ENCODE results near the gene B3GAT1. TPM values are rescaled to one million over a fixed set of nuclear protein-coding genes. Genes with fewer than 3 reads are reported as not detected.

B3GAT1 gene
- total RNA-seq, 1 experiment from 2014 or later, result 34.3 TPM

- Mint-ChIP-seq H3K4me1 (peaks cover 11 to 12% of the 10 kb centered on the region in 2 experiments), H3K27me3 (ENCODE audit: low read depth) (peaks cover 16% of the 10 kb centered on the region), H3K27ac (peak overlapping the region in 1 of 3 experiments; percentile 9; a peak in 1 of 7 replicates), H3K36me3 (ENCODE audit: insufficient read depth in 1 of 3, low read depth in 3 of 3) (no peaks in the 10 kb centered on the region; a peak in 1 of 7 replicates), H3K9me3 (no peaks in the 10 kb centered on the region), H3K4me3 (no peak overlapping the region)
- TF ChIP-seq CTCF (conservative IDR thresholded peaks at IDR 0.05), result no peak
- H4K91ac ChIP-seq (ENCODE audit: insufficient read length, low read depth, low read length), result no peak overlapping the region
- no peak overlapping the region for H3T11ph ChIP-seq (ENCODE audit: low read length)
- H3K23ac ChIP-seq (ENCODE audit: insufficient read length, low read depth, low read length), result no peak overlapping the region
- no peak overlapping the region for H3K9ac ChIP-seq (ENCODE audit: extremely low read depth, insufficient read length, low read length)
- no peak overlapping the region for H2BK120ac ChIP-seq (ENCODE audit: low read depth, low read length, poor library complexity, severe bottlenecking)
- H3K4me2 ChIP-seq (ENCODE audit: insufficient read depth, insufficient read length, low read length), result no peak overlapping the region
- no CpG with 5 or more reads among the region's 5 CpGs for WGBS (ENCODE audit: extremely low coverage, insufficient read length, low lambda C conversion rate)
- no peak overlapping the region for H4K5ac ChIP-seq (ENCODE audit: insufficient read length, low read depth, low read length)
- no peaks in the 10 kb centered on the region for H4K20me1 ChIP-seq (ENCODE audit: control insufficient read depth, insufficient read depth, insufficient read length)
- H3K79me2 ChIP-seq (ENCODE audit: insufficient read depth, low read length), result no peaks in the 10 kb centered on the region
- H2AK5ac ChIP-seq (ENCODE audit: insufficient read length, low read length), result no peak overlapping the region
- no peak overlapping the region for H3K18ac ChIP-seq (ENCODE audit: insufficient read length, low read depth, low read length)
- peaks cover 7% of the 10 kb centered on the region; the same call in 1 of the 2 replicates for H3K4me1 ChIP-seq (ENCODE audit: insufficient read depth, low read length)
- H2BK15ac ChIP-seq (ENCODE audit: low read depth, low read length), result no peak overlapping the region
- H3K14ac ChIP-seq (ENCODE audit: insufficient read depth, low read length), result no peak overlapping the region; the same call in 1 of the 2 replicates
- H2BK12ac ChIP-seq (ENCODE audit: insufficient read length, low read depth, low read length), result no peak overlapping the region
- no peak overlapping the region for H3K27ac ChIP-seq (ENCODE audit: insufficient read length, low read depth, low read length)
- no peaks in the 10 kb centered on the region for H3K23me2 ChIP-seq (ENCODE audit: insufficient read length, low read depth, low read length, poor library complexity, severe bottlenecking)
- H3K56ac ChIP-seq (ENCODE audit: insufficient read length, low read depth, low read length), result no peak overlapping the region
- no peak overlapping the region for H3K4ac ChIP-seq (ENCODE audit: low read depth, low read length)
- H3K79me1 ChIP-seq (ENCODE audit: insufficient read depth, low read depth, low read length, poor library complexity, severe bottlenecking), result no peaks in the 10 kb centered on the region
- H2AFZ ChIP-seq (ENCODE audit: low read length), result no peak overlapping the region
- no peak overlapping the region for H4K8ac ChIP-seq (replicated peaks; ENCODE audit: insufficient read length, low read depth, low read length)
- H3K9me3 ChIP-seq (ENCODE audit: control insufficient read depth, low read depth, low read length), result no peaks in the 10 kb centered on the region
- H2BK20ac ChIP-seq (ENCODE audit: low read depth, low read length, poor library complexity, severe bottlenecking), result no peak overlapping the region
- no peak overlapping the region for H2BK5ac ChIP-seq (ENCODE audit: insufficient read length, low read length)
- peak; percentile 19 for DNase-seq
- no peaks in the 10 kb centered on the region for H3K27me3 ChIP-seq (ENCODE audit: insufficient read depth, low read length)
These were observed 65.1 kb downstream of the B3GAT1 start for GRCh38 chr11:134346976-134347350.
